Measurements from ENCODE around the gene USPL1.

USPL1 gene

DNA sequence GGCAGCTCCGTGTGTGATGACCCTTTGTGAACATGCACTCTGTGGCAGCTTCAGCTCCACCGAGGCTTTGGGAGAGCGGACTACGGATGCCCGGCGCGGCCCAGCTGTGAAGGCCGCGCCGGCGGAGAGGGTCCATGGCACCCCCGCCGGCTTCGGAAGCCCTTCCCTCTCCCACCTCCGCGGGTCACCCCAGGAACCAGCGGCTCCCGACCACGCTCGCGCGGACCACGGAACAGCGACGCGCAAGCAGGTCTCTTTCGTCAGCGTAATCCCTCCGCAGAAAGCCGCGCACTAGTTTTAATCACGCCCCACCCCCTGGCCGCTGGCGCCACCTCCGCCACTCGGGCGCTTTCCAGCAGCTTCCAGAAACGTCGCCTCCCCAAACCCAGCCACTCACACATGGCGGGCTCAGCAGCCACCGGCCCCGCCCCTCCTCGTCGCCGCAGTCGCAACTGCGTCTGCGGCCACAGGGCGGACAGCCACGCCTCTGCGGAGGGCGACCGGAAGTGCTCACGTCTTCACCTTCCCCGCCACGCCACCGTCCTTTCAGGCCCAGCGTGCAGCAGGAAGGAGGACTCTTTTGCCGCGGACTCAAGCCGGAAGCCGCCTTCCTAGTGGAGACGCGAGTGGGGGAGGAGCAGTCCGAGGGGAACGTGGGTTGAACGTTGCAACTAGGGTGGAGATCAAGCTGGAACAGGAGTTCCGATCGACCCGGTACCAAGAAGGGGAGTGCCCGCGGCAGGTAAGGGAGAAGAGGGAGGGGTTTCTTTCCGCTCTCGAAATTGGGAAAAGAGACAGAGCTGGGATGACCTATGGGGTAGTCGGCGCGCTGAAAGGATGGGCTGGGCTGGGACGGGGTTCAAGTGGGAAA is at the start of gene USPL1:
USPL1 (plus strand) TSS at position 606 of the 871 bp plus-strand sequence. CDS start 3,221 bp downstream, outside the sequence.
- no CpG with 5 or more reads among the region's 78 CpGs for WGBS (ENCODE audit: insufficient coverage, insufficient read length)
- no peaks in the 10 kb centered on the region for H3K4me1 ChIP-seq (ENCODE audit: control insufficient read depth, insufficient read depth, low read length)

GRCh38 chr13:30569901-30570576 is 47.7 kb upstream of the USPL1 start:
- no peak overlapping the region for H3K27ac ChIP-seq (ENCODE audit: low read length)
- no peaks in the 10 kb centered on the region for H3K4me1 ChIP-seq (ENCODE audit: control insufficient read depth, insufficient read depth, low read length)
- H3K36me3 ChIP-seq (ENCODE audit: control insufficient read depth, insufficient read depth, low read length), result no peaks in the 10 kb centered on the region
- H3K9me3 ChIP-seq (ENCODE audit: control insufficient read depth, insufficient read depth, low read length), result no peaks in the 10 kb centered on the region
- no CpG with 5 or more reads among the region's 8 CpGs for WGBS (ENCODE audit: insufficient coverage, insufficient read length)
- no peak overlapping the region for H3K4me3 ChIP-seq (ENCODE audit: low read length)
- H3K27me3 ChIP-seq (ENCODE audit: control insufficient read depth, insufficient read depth, low read length), result no peaks in the 10 kb centered on the region
- no peak for DNase-seq (ENCODE audit: low read depth, low spot score)

More for the DNA sequence above, at the start of gene USPL1:
- no peaks in the 10 kb centered on the region for H3K9me3 ChIP-seq (ENCODE audit: control insufficient read depth, insufficient read depth, low read length)
- DNase-seq (ENCODE audit: low read depth, low spot score), result peak; percentile 98
- H3K27ac ChIP-seq (ENCODE audit: low read length), result no peak within 1 kb of the TSS
- H3K36me3 ChIP-seq (ENCODE audit: control insufficient read depth, insufficient read depth, low read length), result no peaks in the 10 kb centered on the region
- peak within 1 kb of the TSS; percentile 71; the same call in 1 of the 2 replicates for H3K4me3 ChIP-seq (ENCODE audit: low read length)
- H3K27me3 ChIP-seq (ENCODE audit: control insufficient read depth, insufficient read depth, low read length), result no peaks in the 10 kb centered on the region

- H3K36me3 ChIP-seq (ENCODE audit: control insufficient read depth, insufficient read depth, low read length), result no peaks in the 10 kb centered on the region
These were observed 47.0 kb upstream of the USPL1 start for GRCh38 chr13:30570691-30571090.

GRCh38 chr13:30572859-30573275 is 44.9 kb upstream of the USPL1 start:
- H3K4me1 ChIP-seq (ENCODE audit: control insufficient read depth, insufficient read depth, low read length), result no peaks in the 10 kb centered on the region
- no peak overlapping the region for H3K4me3 ChIP-seq (ENCODE audit: low read length)
- no peaks in the 10 kb centered on the region for H3K27me3 ChIP-seq (ENCODE audit: control insufficient read depth, insufficient read depth, low read length)
- no CpG with 5 or more reads among the region's 1 CpG for WGBS (ENCODE audit: insufficient coverage, insufficient read length)
- H3K27ac ChIP-seq (ENCODE audit: low read length), result no peak overlapping the region
- DNase-seq (ENCODE audit: low read depth, low spot score), result no peak
- no peaks in the 10 kb centered on the region for H3K36me3 ChIP-seq (ENCODE audit: control insufficient read depth, insufficient read depth, low read length)
- H3K9me3 ChIP-seq (ENCODE audit: control insufficient read depth, insufficient read depth, low read length), result no peaks in the 10 kb centered on the region

More at GRCh38 chr13:30570691-30571090, 47.0 kb upstream of the USPL1 start:
- no peak for DNase-seq (ENCODE audit: low read depth, low spot score)
- Histone ChIP-seq H3K27ac (ENCODE audit: low read length) (no peak overlapping the region), H3K4me1 (ENCODE audit: control insufficient read depth, insufficient read depth, low read length) (no peaks in the 10 kb centered on the region), H3K9me3 (ENCODE audit: control insufficient read depth, insufficient read depth, low read length) (no peaks in the 10 kb centered on the region), H3K27me3 (ENCODE audit: control insufficient read depth, insufficient read depth, low read length) (no peaks in the 10 kb centered on the region), H3K4me3 (ENCODE audit: low read length) (no peak overlapping the region)

GRCh38 chr13:30576528-30576927 is 41.2 kb upstream of the USPL1 start:
- WGBS (ENCODE audit: insufficient coverage, insufficient read length), result no CpG with 5 or more reads among the region's 7 CpGs

GRCh38 chr13:30577401-30577852 is 40.3 kb upstream of the USPL1 start:
- no CpG with 5 or more reads among the region's 6 CpGs for WGBS (ENCODE audit: insufficient coverage, insufficient read length)

More at GRCh38 chr13:30576528-30576927, 41.2 kb upstream of the USPL1 start:
- no peaks in the 10 kb centered on the region for H3K9me3 ChIP-seq (ENCODE audit: control insufficient read depth, insufficient read depth, low read length)
- H3K36me3 ChIP-seq (ENCODE audit: control insufficient read depth, insufficient read depth, low read length), result no peaks in the 10 kb centered on the region
- H3K27me3 ChIP-seq (ENCODE audit: control insufficient read depth, insufficient read depth, low read length), result no peaks in the 10 kb centered on the region
- no peak for DNase-seq (ENCODE audit: low read depth, low spot score)
- no peak overlapping the region for H3K27ac ChIP-seq (ENCODE audit: low read length)
- H3K4me3 ChIP-seq (ENCODE audit: low read length), result no peak overlapping the region
- H3K4me1 ChIP-seq (ENCODE audit: control insufficient read depth, insufficient read depth, low read length), result no peaks in the 10 kb centered on the region

GRCh38 chr13:30580852-30581502 is 36.7 kb upstream of the USPL1 start:
- Histone ChIP-seq H3K36me3 (ENCODE audit: control insufficient read depth, insufficient read depth, low read length) (no peaks in the 10 kb centered on the region), H3K27ac (ENCODE audit: low read length) (no peak overlapping the region), H3K4me1 (ENCODE audit: control insufficient read depth, insufficient read depth, low read length) (no peaks in the 10 kb centered on the region), H3K27me3 (ENCODE audit: control insufficient read depth, insufficient read depth, low read length) (no peaks in the 10 kb centered on the region), H3K9me3 (ENCODE audit: control insufficient read depth, insufficient read depth, low read length) (no peaks in the 10 kb centered on the region), H3K4me3 (ENCODE audit: low read length) (no peak overlapping the region)
- no CpG with 5 or more reads among the region's 3 CpGs for WGBS (ENCODE audit: insufficient coverage, insufficient read length)
- DNase-seq (ENCODE audit: low read depth, low spot score), result no peak

More at GRCh38 chr13:30577401-30577852, 40.3 kb upstream of the USPL1 start:
- Histone ChIP-seq H3K9me3 (ENCODE audit: control insufficient read depth, insufficient read depth, low read length) (no peaks in the 10 kb centered on the region), H3K27ac (ENCODE audit: low read length) (no peak overlapping the region), H3K4me1 (ENCODE audit: control insufficient read depth, insufficient read depth, low read length) (no peaks in the 10 kb centered on the region), H3K4me3 (ENCODE audit: low read length) (no peak overlapping the region), H3K27me3 (ENCODE audit: control insufficient read depth, insufficient read depth, low read length) (no peaks in the 10 kb centered on the region), H3K36me3 (ENCODE audit: control insufficient read depth, insufficient read depth, low read length) (no peaks in the 10 kb centered on the region)
- no peak for DNase-seq (ENCODE audit: low read depth, low spot score)

DNA sequence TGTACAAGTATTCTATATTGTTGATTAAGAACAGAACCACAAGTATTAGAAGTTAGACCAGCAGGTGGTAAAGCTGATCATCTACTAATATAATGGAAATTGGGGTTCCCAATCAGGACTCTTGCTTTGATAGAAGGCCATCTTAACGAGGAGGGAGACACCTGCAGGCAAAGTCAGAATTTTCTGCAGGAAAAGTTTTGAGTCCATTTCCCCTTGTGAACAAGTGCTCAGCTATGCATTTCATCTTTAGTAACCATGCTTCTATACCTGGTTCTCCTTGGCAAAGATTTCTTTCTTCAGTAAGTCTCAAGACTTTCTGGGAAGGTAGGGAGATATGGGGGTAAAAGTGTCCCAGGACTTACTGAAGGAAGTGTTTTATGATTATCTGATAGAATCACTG is 36.1 kb upstream of the USPL1 start:
- WGBS (ENCODE audit: insufficient coverage, insufficient read length), result no CpG with 5 or more reads among the region's 1 CpG

GRCh38 chr13:30584051-30584731 is 33.5 kb upstream of the USPL1 start:
- no peaks in the 10 kb centered on the region for H3K9me3 ChIP-seq (ENCODE audit: control insufficient read depth, insufficient read depth, low read length)
- no peak overlapping the region for H3K27ac ChIP-seq (ENCODE audit: low read length)
- H3K4me1 ChIP-seq (ENCODE audit: control insufficient read depth, insufficient read depth, low read length), result no peaks in the 10 kb centered on the region
- H3K36me3 ChIP-seq (ENCODE audit: control insufficient read depth, insufficient read depth, low read length), result no peaks in the 10 kb centered on the region
- no peaks in the 10 kb centered on the region for H3K27me3 ChIP-seq (ENCODE audit: control insufficient read depth, insufficient read depth, low read length)
- WGBS (ENCODE audit: insufficient coverage, insufficient read length), result no CpG with 5 or more reads among the region's 1 CpG
- H3K4me3 ChIP-seq (ENCODE audit: low read length), result no peak overlapping the region
- no peak for DNase-seq (ENCODE audit: low read depth, low spot score)

More for the DNA sequence above, 36.1 kb upstream of the USPL1 start:
- H3K36me3 ChIP-seq (ENCODE audit: control insufficient read depth, insufficient read depth, low read length), result no peaks in the 10 kb centered on the region
- no peak overlapping the region for H3K27ac ChIP-seq (ENCODE audit: low read length)
- H3K27me3 ChIP-seq (ENCODE audit: control insufficient read depth, insufficient read depth, low read length), result no peaks in the 10 kb centered on the region
- H3K4me1 ChIP-seq (ENCODE audit: control insufficient read depth, insufficient read depth, low read length), result no peaks in the 10 kb centered on the region
- DNase-seq (ENCODE audit: low read depth, low spot score), result no peak
- H3K4me3 ChIP-seq (ENCODE audit: low read length), result no peak overlapping the region
- no peaks in the 10 kb centered on the region for H3K9me3 ChIP-seq (ENCODE audit: control insufficient read depth, insufficient read depth, low read length)

Data from iPS DF 6.9 (cell line).